IMR-90 (cell line): ENCODE measurements around the gene PCGF3. TPM values are rescaled to one million over a fixed set of nuclear protein-coding genes. Genes with fewer than 3 reads are reported as not detected.
"Not testable (repeated sequence)": the region's sequence is repeated elsewhere in the genome, so short reads cannot be mapped to it uniquely, and the experiment has no call there.

ENCODE experiments used
- ATAC-seq: fragments of 200-7000 bp; cut with Tn5 transposase; 2 replicates; pipeline ENCODE4 v1.9.1; 2020; ENCODE audit warnings: low read depth, mild to moderate bottlenecking, moderate library complexity
- BruUV-seq: library from RNA; stranded (reverse); fragments of 400-500 nt; replicated peaks from 2 replicates; lab custom pipeline; 2021; lab: Mats Ljungman, UMichigan
- CTCF ChIA-PET: fragments of 300-600 bp; formaldehyde crosslinking; extraction: SDS; loops from one replicate; lab custom pipeline; 2021; ENCODE audit warnings: antibody characterized with exemption; lab: Yijun Ruan, JAX
- POLR2A ChIA-PET: fragments of 300-600 bp; sonication (Branson Sonifier 250); formaldehyde crosslinking; loops from one replicate; lab custom pipeline; 2022; ENCODE audit warnings: antibody characterized with exemption; ENCODE audit not compliant: unreplicated experiment; lab: Charles Lee
- DNase-seq: peaks from one replicate; pipeline ENCODE4 v3.0.0; 2013
- H2AFZ ChIP-seq: replicated peaks from 2 replicates; pipeline ENCODE3; 2013; ENCODE audit warnings: low read length, mild to moderate bottlenecking; ENCODE audit not compliant: poor library complexity
- H2AK5ac ChIP-seq: 2 replicates; pipeline ENCODE4 v1.6.1; 2013; ENCODE audit warnings: low read depth, low read length, inconsistent platforms
- H2AK9ac ChIP-seq: replicated peaks from 2 replicates; pipeline ENCODE3; 2013; ENCODE audit warnings: mild to moderate bottlenecking, low read depth, low read length, moderate library complexity; ENCODE audit not compliant: poor library complexity
- H2BK120ac ChIP-seq: 2 replicates; pipeline ENCODE4 v1.6.1; 2013; ENCODE audit warnings: low read depth, low read length, inconsistent platforms
- H2BK15ac ChIP-seq: 3 replicates; pipeline ENCODE4 v1.6.1; 2013; ENCODE audit warnings: low read depth, low read length, inconsistent platforms
- H2BK20ac ChIP-seq: 2 replicates; pipeline ENCODE4 v1.6.1; 2013; ENCODE audit warnings: low read depth, mild to moderate bottlenecking, inconsistent platforms, low read length, moderate library complexity
- H2BK5ac ChIP-seq: 2 replicates; pipeline ENCODE4 v1.6.1; 2013; ENCODE audit warnings: mild to moderate bottlenecking, low read depth, low read length, inconsistent platforms; ENCODE audit not compliant: poor library complexity, severe bottlenecking
- H3K14ac ChIP-seq: replicated peaks from 2 replicates; pipeline ENCODE4 v1.6.1; 2013; ENCODE audit warnings: low read depth, low read length, inconsistent platforms
- H3K18ac ChIP-seq: 2 replicates; pipeline ENCODE4 v1.6.1; 2013; ENCODE audit warnings: low read depth, low read length, control low read depth
- H3K23ac ChIP-seq: 2 replicates; pipeline ENCODE4 v1.6.1; 2013; ENCODE audit warnings: low read depth, low read length, inconsistent platforms
- H3K27ac ChIP-seq: 2 replicates; pipeline ENCODE4 v1.5.1; 2013; ENCODE audit warnings: mild to moderate bottlenecking, control low read depth, low read length; ENCODE audit not compliant: insufficient read depth
- H3K27me3 ChIP-seq: 2 replicates; pipeline ENCODE4 v1.6.1; 2013; ENCODE audit warnings: low read length; ENCODE audit not compliant: control insufficient read depth, insufficient read depth
- H3K36me3 ChIP-seq: 2 replicates; pipeline ENCODE4 v1.6.1; 2013; ENCODE audit warnings: low read length, mixed read lengths; ENCODE audit not compliant: control insufficient read depth, insufficient read depth
- H3K4ac ChIP-seq: 2 replicates; pipeline ENCODE4 v1.6.1; 2013; ENCODE audit warnings: low read depth, low read length, inconsistent platforms
- H3K4me1 ChIP-seq: 2 replicates; pipeline ENCODE4 v1.6.1; 2013; ENCODE audit warnings: low read length, mixed read lengths; ENCODE audit not compliant: control insufficient read depth, insufficient read depth
- H3K4me2 ChIP-seq: 2 replicates; pipeline ENCODE4 v1.6.1; 2013; ENCODE audit warnings: low read depth, mild to moderate bottlenecking, control low read depth, low read length, moderate library complexity
- H3K4me3 ChIP-seq: 2 replicates; pipeline ENCODE4 v1.5.1; 2013; ENCODE audit warnings: low read depth, mild to moderate bottlenecking, control low read depth, low read length, moderate library complexity; ENCODE audit not compliant: insufficient read depth
- H3K56ac ChIP-seq: 2 replicates; pipeline ENCODE4 v1.6.1; 2013; ENCODE audit warnings: low read length, inconsistent platforms; ENCODE audit not compliant: insufficient read depth; ENCODE audit errors: extremely low read depth
- H3K79me1 ChIP-seq, 2 experiments: 2 replicates each; pipeline ENCODE4 v1.6.1; 2013; ENCODE audit warnings: low read length in 2 of 2, inconsistent platforms in 1 of 2, low read depth in 1 of 2
- H3K9ac ChIP-seq: 2 replicates; pipeline ENCODE4 v1.6.1; 2013; ENCODE audit warnings: low read depth, low read length, control low read depth
- H3K9me1 ChIP-seq: 2 replicates; pipeline ENCODE4 v1.6.1; 2013; ENCODE audit warnings: low read length, inconsistent platforms; ENCODE audit not compliant: insufficient read depth
- H3K9me3 ChIP-seq: 2 replicates; pipeline ENCODE4 v1.6.1; 2013; ENCODE audit warnings: low read length; ENCODE audit not compliant: control insufficient read depth, insufficient read depth
- H4K20me1 ChIP-seq: 2 replicates; pipeline ENCODE4 v1.6.1; 2013; ENCODE audit warnings: low read length, inconsistent platforms; ENCODE audit not compliant: insufficient read depth
- H4K5ac ChIP-seq: 2 replicates; pipeline ENCODE4 v1.6.1; 2013; ENCODE audit warnings: mild to moderate bottlenecking, low read depth, low read length, control low read depth
- H4K8ac ChIP-seq, 2 experiments: 2 replicates each; pipeline ENCODE4 v1.6.1; 2013; ENCODE audit warnings: low read depth in 2 of 2, low read length in 2 of 2, control low read depth in 1 of 2, inconsistent platforms in 1 of 2
- H4K91ac ChIP-seq: 2 replicates; pipeline ENCODE4 v1.6.1; 2013; ENCODE audit warnings: low read depth, low read length, inconsistent platforms; ENCODE audit not compliant: insufficient read depth
- WGBS, 2 experiments: methylation state at CpG; one replicate each; pipeline versions ENCODE4 v1.1.5 to v1.1.7; 2013; ENCODE audit warnings: missing lambda C conversion rate in 2 of 2; ENCODE audit not compliant: insufficient read length in 1 of 2; ENCODE audit errors: extremely low coverage in 2 of 2; 5-methylcytosine and 5-hydroxymethylcytosine counted together
- dilution Hi-C: fragments of 300-500 bp; cut with HindIII; formaldehyde crosslinking; loops from one replicate; pipeline ENCODE4 v1.14.3; 2018; ENCODE audit warnings: low sequenced_read_pairs; ENCODE audit not compliant: unreplicated experiment
- in situ Hi-C: fragments of 300-500 bp; cut with MboI; formaldehyde crosslinking; loops from 3 replicates; pipeline ENCODE4 v1.14.3; 2019; ENCODE audit warnings: low sequenced_read_pairs, inconsistent platforms, mixed read lengths
- intact Hi-C: fragments of 100-400 bp; cut with micrococcal nuclease; formaldehyde crosslinking; loops from 2 replicates; pipeline ENCODE4 v1.10.0; 2022
- polyA plus RNA-seq, 3 experiments: library from polyadenylated mRNA; depleted of rRNA; stranded (reverse); fragments of >200 nt; gene quantifications; 2 replicates each; pipeline ENCODE4 v1.2.3, GENCODE V29; 2012; ENCODE audit warnings: low replicate concordance in 1 of 3
- total RNA-seq: library from RNA; depleted of rRNA; stranded (reverse); fragments of >200 nt; gene quantifications from 2 replicates; pipeline ENCODE4 v1.2.3, GENCODE V29; 2012

Gene PCGF3
- total and polyA plus RNA-seq, 2 of the 4 experiments (the other 2 are of a cell fraction) = 40.0 to 55.3 TPM

DNA sequence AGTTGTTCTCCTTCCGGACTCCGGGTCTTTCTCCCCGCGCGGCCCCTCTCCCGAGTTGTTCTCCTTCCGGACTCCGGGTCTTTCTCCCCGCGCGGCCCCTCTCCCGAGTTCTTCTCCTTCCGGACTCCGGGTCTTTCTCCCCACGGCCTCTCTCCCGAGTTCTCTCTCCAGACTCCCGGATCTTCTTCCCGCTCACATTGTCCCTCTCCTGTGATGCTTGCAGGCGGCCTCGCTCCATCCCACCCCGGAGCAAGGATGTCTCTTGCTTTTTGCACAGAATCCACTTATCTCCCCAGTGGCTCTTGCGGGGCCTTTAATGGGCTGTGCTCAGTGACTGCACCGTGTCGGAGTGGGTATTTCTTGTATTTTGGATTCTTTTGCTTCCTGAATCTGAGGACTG, 54.2 kb downstream of the PCGF3 start:
- H3K4me3 ChIP-seq, intact Hi-C loops: not testable (repeated sequence)
- 89% methylated on average over 7 of the region's 24 CpGs; no CpG with 5 or more reads in 1 of the 2 experiments for WGBS, 2 experiments

More for the DNA sequence above, 54.2 kb downstream of the PCGF3 start:
- H3K9me1 ChIP-seq, H4K5ac ChIP-seq, H2BK15ac ChIP-seq, H2BK5ac ChIP-seq, H3K9me3 ChIP-seq, H4K91ac ChIP-seq, dilution Hi-C loops, H4K8ac ChIP-seq, H2BK20ac ChIP-seq, POLR2A ChIA-PET, H3K4me1 ChIP-seq, BruUV-seq, H2BK120ac ChIP-seq, H3K56ac ChIP-seq, in situ Hi-C loops, H2AK5ac ChIP-seq, H3K27me3 ChIP-seq, ATAC-seq, H2AFZ ChIP-seq, H3K4ac ChIP-seq, H2AK9ac ChIP-seq, DNase-seq, H3K18ac ChIP-seq, H3K9ac ChIP-seq, H3K27ac ChIP-seq, H3K14ac ChIP-seq, H3K23ac ChIP-seq, H3K4me2 ChIP-seq, CTCF ChIA-PET: not testable (repeated sequence)
- Histone ChIP-seq H4K20me1 (peaks cover 48% of the 10 kb centered on the region), H3K36me3 (peaks cover 54% of the 10 kb centered on the region), H3K79me1 (peaks cover 9 to 53% of the 10 kb centered on the region in 2 experiments; a peak in 3 of 4 replicates)
